Measurements from ENCODE around the gene TMEM217.

The TMEM217 gene

GRCh38 chr6:37168163-37168758, 89.7 kb downstream of the TMEM217 start:
- no peak for DNase-seq (ENCODE audit: low spot score)

GRCh38 chr6:37162740-37163139, 95.2 kb downstream of the TMEM217 start:
- DNase-seq (ENCODE audit: low spot score) = no peak

All from kidney capillary endothelial cell (primary cell).